ENCODE results near the gene KCTD3.

Gene KCTD3

DNA sequence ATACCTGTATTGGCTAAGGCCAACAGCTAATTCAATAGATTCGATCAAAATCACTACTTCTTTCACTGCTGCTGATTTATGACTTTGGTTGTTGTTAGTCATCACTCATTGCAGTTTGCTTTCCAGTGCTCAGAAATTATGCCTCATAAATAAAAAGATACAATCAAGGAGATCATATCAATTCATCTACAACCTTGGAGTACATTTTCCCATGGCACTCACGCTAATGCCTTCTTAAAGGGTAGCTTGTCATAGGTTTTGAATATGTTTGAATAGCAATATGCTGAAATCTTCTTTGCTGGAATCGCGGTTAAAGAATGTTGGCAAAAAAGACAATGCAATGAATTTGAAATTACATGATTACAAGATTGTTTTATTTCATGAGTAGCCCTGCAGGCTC lies 89.9 kb downstream of the KCTD3 start:
- DNase-seq (ENCODE audit: low read depth in 2 of 2), result no peak

DNA sequence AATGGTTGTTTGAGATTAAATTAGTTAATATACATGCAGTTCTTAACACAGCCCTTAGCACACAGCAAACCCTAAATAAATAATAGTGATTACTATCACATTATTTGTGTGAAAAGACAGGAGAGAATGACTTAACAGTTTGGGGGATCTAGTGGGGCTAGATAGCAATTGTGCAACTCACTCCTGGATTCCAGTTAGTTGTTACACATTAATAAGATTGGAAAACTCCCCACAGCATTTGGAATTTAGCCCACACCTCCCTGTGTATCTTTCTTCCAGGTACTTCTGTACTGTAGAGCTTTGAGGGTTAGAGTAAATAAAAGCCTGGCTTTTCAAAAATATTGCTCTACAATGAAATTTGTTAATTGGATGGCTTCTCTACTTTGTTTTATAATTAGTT lies 93.2 kb downstream of the KCTD3 start:
- DNase-seq (ENCODE audit: low read depth in 2 of 2), result no peak

DNA sequence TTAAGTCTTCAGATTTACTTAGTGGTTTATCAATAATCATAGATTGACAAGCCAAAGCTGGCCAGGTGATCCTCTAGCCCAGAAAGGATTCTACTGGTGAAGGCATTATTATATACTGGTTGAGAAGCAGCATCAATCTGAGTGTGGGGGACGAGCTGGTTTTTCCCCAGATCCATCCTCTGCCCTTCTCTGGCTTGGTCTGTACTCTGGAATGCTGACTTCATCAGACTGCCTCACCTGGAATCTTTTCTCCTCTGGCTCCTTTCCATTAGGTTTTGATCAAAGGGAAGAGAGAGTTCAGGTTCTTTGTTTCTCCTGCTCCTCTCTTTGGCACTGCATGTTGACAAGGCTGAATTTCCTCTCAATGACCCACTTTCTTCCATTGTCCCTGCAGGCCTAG lies 93.9 kb downstream of the KCTD3 start:
- no peak for DNase-seq (ENCODE audit: low read depth in 2 of 2)

DNA sequence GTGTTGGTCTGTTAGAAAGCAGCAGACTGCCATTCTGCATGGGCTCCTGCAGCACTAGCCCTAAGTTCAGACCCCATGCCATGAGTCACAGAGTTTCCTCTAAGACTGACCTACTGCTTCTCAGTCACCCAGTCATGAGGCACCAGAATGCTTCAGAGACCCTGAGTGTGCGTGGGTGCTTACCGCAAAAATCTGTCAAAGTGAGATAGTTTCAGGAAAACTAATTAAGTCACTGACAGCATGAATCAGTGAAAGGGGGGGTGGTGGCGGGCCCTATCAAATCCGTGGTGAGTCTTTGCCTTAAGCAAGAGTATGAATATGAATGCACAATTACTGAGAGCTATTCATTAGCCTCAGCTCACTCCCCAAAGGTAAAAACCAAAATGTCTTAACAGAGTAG lies 98.1 kb downstream of the KCTD3 start:
- DNase-seq (ENCODE audit: low read depth in 2 of 2), result no peak

DNA sequence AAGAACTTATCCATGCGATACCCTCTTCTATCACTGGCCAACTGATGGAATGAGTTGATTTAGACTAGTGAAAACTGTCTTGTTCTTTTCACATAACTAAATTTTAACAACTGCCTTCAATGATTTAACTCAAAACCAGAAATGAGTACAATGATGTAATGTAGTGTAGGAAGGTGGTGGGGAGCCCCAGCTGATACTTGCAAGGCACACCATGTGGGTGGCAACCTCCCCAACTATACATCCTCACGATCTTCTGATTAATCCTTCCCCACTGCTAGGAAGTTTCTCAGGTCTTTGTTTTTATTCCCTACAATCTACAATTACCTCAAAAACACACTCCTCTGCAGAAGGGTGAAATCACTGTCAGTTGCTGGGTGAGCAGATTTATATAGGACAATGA lies 100.7 kb downstream of the KCTD3 start:
- DNase-seq (ENCODE audit: low read depth in 2 of 2), result no peak

DNA sequence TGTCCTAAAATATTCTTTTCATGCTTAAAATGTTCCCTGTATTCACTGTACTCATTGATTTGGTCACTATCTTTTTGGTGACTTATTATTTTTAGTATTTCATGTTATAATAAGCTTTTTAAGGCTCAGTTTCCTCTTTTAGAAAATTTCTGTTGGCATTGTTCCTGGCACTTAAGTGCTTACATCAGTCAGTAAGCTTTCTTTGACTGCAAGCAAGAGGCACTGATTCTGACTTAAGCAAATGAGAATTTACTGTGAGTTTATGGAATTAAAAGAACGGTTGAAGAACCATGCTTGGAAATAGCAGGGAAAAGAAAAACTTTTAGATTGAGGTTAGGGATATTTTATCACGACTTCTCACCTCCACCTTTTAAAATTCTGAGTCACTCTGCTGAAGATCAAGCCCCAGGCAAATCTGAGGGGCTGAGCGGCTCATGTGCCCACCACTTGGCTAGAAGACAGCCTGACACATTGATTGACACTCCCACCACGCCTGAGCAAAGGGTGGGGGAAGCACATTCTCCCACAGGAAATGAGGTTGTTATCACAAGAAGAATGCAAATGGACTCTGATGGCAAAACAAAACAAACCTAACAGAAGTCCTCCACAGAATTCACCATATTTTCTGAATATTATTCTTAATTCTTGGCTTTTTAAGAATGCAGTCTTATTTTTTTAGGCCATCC lies 102.8 kb downstream of the KCTD3 start:
- no peak for DNase-seq (ENCODE audit: low read depth in 2 of 2)

Measured in stimulated activated CD8-positive, alpha-beta memory T cell treated with anti-CD3 and anti-CD28 coated beads, Interleukin-2, amount 100 ng/mL, for 1 hour (primary cell).